IMR-90 (cell line): ENCODE measurements around the gene GJE1. TPM values are rescaled to one million over a fixed set of nuclear protein-coding genes. Genes with fewer than 3 reads are reported as not detected.

Source experiments
- ATAC-seq: fragments of 200-7000 bp; cut with Tn5 transposase; 2 replicates; pipeline ENCODE4 v1.9.1; 2020; ENCODE audit warnings: low read depth, mild to moderate bottlenecking, moderate library complexity
- BruUV-seq: library from RNA; stranded (reverse); fragments of 400-500 nt; replicated peaks from 2 replicates; lab custom pipeline; 2021; lab: Mats Ljungman, UMichigan
- CTCF ChIA-PET: fragments of 300-600 bp; formaldehyde crosslinking; extraction: SDS; loops from one replicate; lab custom pipeline; 2021; ENCODE audit warnings: antibody characterized with exemption; lab: Yijun Ruan, JAX
- POLR2A ChIA-PET: fragments of 300-600 bp; sonication (Branson Sonifier 250); formaldehyde crosslinking; loops from one replicate; lab custom pipeline; 2022; ENCODE audit warnings: antibody characterized with exemption; ENCODE audit not compliant: unreplicated experiment; lab: Charles Lee
- DNase-seq: peaks from one replicate; pipeline ENCODE4 v3.0.0; 2013
- H2AFZ ChIP-seq: replicated peaks from 2 replicates; pipeline ENCODE3; 2013; ENCODE audit warnings: low read length, mild to moderate bottlenecking; ENCODE audit not compliant: poor library complexity
- H2AK5ac ChIP-seq: 2 replicates; pipeline ENCODE4 v1.6.1; 2013; ENCODE audit warnings: low read depth, low read length, inconsistent platforms
- H2AK9ac ChIP-seq: replicated peaks from 2 replicates; pipeline ENCODE3; 2013; ENCODE audit warnings: mild to moderate bottlenecking, low read depth, low read length, moderate library complexity; ENCODE audit not compliant: poor library complexity
- H2BK120ac ChIP-seq: 2 replicates; pipeline ENCODE4 v1.6.1; 2013; ENCODE audit warnings: low read depth, low read length, inconsistent platforms
- H2BK15ac ChIP-seq: 3 replicates; pipeline ENCODE4 v1.6.1; 2013; ENCODE audit warnings: low read depth, low read length, inconsistent platforms
- H2BK20ac ChIP-seq: 2 replicates; pipeline ENCODE4 v1.6.1; 2013; ENCODE audit warnings: low read depth, mild to moderate bottlenecking, inconsistent platforms, low read length, moderate library complexity
- H2BK5ac ChIP-seq: 2 replicates; pipeline ENCODE4 v1.6.1; 2013; ENCODE audit warnings: mild to moderate bottlenecking, low read depth, low read length, inconsistent platforms; ENCODE audit not compliant: poor library complexity, severe bottlenecking
- H3K14ac ChIP-seq: replicated peaks from 2 replicates; pipeline ENCODE4 v1.6.1; 2013; ENCODE audit warnings: low read depth, low read length, inconsistent platforms
- H3K18ac ChIP-seq: 2 replicates; pipeline ENCODE4 v1.6.1; 2013; ENCODE audit warnings: low read depth, low read length, control low read depth
- H3K23ac ChIP-seq: 2 replicates; pipeline ENCODE4 v1.6.1; 2013; ENCODE audit warnings: low read depth, low read length, inconsistent platforms
- H3K27ac ChIP-seq: 2 replicates; pipeline ENCODE4 v1.5.1; 2013; ENCODE audit warnings: mild to moderate bottlenecking, control low read depth, low read length; ENCODE audit not compliant: insufficient read depth
- H3K27me3 ChIP-seq: 2 replicates; pipeline ENCODE4 v1.6.1; 2013; ENCODE audit warnings: low read length; ENCODE audit not compliant: control insufficient read depth, insufficient read depth
- H3K36me3 ChIP-seq: 2 replicates; pipeline ENCODE4 v1.6.1; 2013; ENCODE audit warnings: low read length, mixed read lengths; ENCODE audit not compliant: control insufficient read depth, insufficient read depth
- H3K4ac ChIP-seq: 2 replicates; pipeline ENCODE4 v1.6.1; 2013; ENCODE audit warnings: low read depth, low read length, inconsistent platforms
- H3K4me1 ChIP-seq: 2 replicates; pipeline ENCODE4 v1.6.1; 2013; ENCODE audit warnings: low read length, mixed read lengths; ENCODE audit not compliant: control insufficient read depth, insufficient read depth
- H3K4me2 ChIP-seq: 2 replicates; pipeline ENCODE4 v1.6.1; 2013; ENCODE audit warnings: low read depth, mild to moderate bottlenecking, control low read depth, low read length, moderate library complexity
- H3K4me3 ChIP-seq: 2 replicates; pipeline ENCODE4 v1.5.1; 2013; ENCODE audit warnings: low read depth, mild to moderate bottlenecking, control low read depth, low read length, moderate library complexity; ENCODE audit not compliant: insufficient read depth
- H3K56ac ChIP-seq: 2 replicates; pipeline ENCODE4 v1.6.1; 2013; ENCODE audit warnings: low read length, inconsistent platforms; ENCODE audit not compliant: insufficient read depth; ENCODE audit errors: extremely low read depth
- H3K79me1 ChIP-seq, 2 experiments: 2 replicates each; pipeline ENCODE4 v1.6.1; 2013; ENCODE audit warnings: low read length in 2 of 2, inconsistent platforms in 1 of 2, low read depth in 1 of 2
- H3K9ac ChIP-seq: 2 replicates; pipeline ENCODE4 v1.6.1; 2013; ENCODE audit warnings: low read depth, low read length, control low read depth
- H3K9me1 ChIP-seq: 2 replicates; pipeline ENCODE4 v1.6.1; 2013; ENCODE audit warnings: low read length, inconsistent platforms; ENCODE audit not compliant: insufficient read depth
- H3K9me3 ChIP-seq: 2 replicates; pipeline ENCODE4 v1.6.1; 2013; ENCODE audit warnings: low read length; ENCODE audit not compliant: control insufficient read depth, insufficient read depth
- H4K20me1 ChIP-seq: 2 replicates; pipeline ENCODE4 v1.6.1; 2013; ENCODE audit warnings: low read length, inconsistent platforms; ENCODE audit not compliant: insufficient read depth
- H4K5ac ChIP-seq: 2 replicates; pipeline ENCODE4 v1.6.1; 2013; ENCODE audit warnings: mild to moderate bottlenecking, low read depth, low read length, control low read depth
- H4K8ac ChIP-seq, 2 experiments: 2 replicates each; pipeline ENCODE4 v1.6.1; 2013; ENCODE audit warnings: low read depth in 2 of 2, low read length in 2 of 2, control low read depth in 1 of 2, inconsistent platforms in 1 of 2
- H4K91ac ChIP-seq: 2 replicates; pipeline ENCODE4 v1.6.1; 2013; ENCODE audit warnings: low read depth, low read length, inconsistent platforms; ENCODE audit not compliant: insufficient read depth
- BHLHE40 ChIP-seq: fragments of 150-350 bp; IDR thresholded peaks from 2 replicates; pipeline ENCODE4 v1.6.1; 2016; ENCODE audit warnings: mild to moderate bottlenecking, low read depth, low read length
- CEBPB ChIP-seq: IDR thresholded peaks from 2 replicates; pipeline ENCODE4 v1.6.1; 2012; ENCODE audit warnings: low read depth, low read length, improper control_type of control experiment
- CHD1 ChIP-seq: IDR thresholded peaks from 2 replicates; pipeline ENCODE4 v1.6.1; 2012; ENCODE audit warnings: low read depth, low read length, improper control_type of control experiment
- FOS ChIP-seq: fragments of 150-350 bp; IDR thresholded peaks from 2 replicates; pipeline ENCODE4 v1.6.1; 2016; ENCODE audit warnings: low read depth, low read length
- MAZ ChIP-seq: IDR thresholded peaks from 2 replicates; pipeline ENCODE4 v1.6.1; 2012; ENCODE audit warnings: low read depth, mild to moderate bottlenecking, low read length, improper control_type of control experiment, moderate library complexity, borderline replicate concordance
- MXI1 ChIP-seq: IDR thresholded peaks from 2 replicates; pipeline ENCODE4 v1.6.1; 2012; ENCODE audit warnings: low read depth, mild to moderate bottlenecking, low read length, moderate library complexity, borderline replicate concordance
- NFE2L2 ChIP-seq: fragments of 150-350 bp; IDR thresholded peaks from 2 replicates; pipeline ENCODE4 v1.6.1; 2016; ENCODE audit warnings: low read depth, mild to moderate bottlenecking, low read length
- POLR2A ChIP-seq: IDR thresholded peaks from 2 replicates; pipeline ENCODE4 v1.6.1; 2012; ENCODE audit warnings: mild to moderate bottlenecking, low read depth, low read length
- RAD21 ChIP-seq: IDR thresholded peaks from 2 replicates; pipeline ENCODE4 v1.6.1; 2012; ENCODE audit warnings: low read length, improper control_type of control experiment
- RCOR1 ChIP-seq: IDR thresholded peaks from 2 replicates; pipeline ENCODE4 v1.6.1; 2012; ENCODE audit warnings: mild to moderate bottlenecking, low read length, improper control_type of control experiment; ENCODE audit not compliant: insufficient replicate concordance
- RFX5 ChIP-seq: IDR thresholded peaks from 2 replicates; pipeline ENCODE4 v1.8.0; 2012; ENCODE audit warnings: low read depth, mild to moderate bottlenecking, low read length, moderate library complexity
- SMC3 ChIP-seq: fragments of 150-350 bp; IDR thresholded peaks from 2 replicates; pipeline ENCODE4 v1.6.1; 2016; ENCODE audit warnings: low read depth, mild to moderate bottlenecking, antibody characterized with exemption, low read length, moderate library complexity
- WGBS, 2 experiments: methylation state at CpG; one replicate each; pipeline versions ENCODE4 v1.1.5 to v1.1.7; 2013; ENCODE audit warnings: missing lambda C conversion rate in 2 of 2; ENCODE audit not compliant: insufficient read length in 1 of 2; ENCODE audit errors: extremely low coverage in 2 of 2; 5-methylcytosine and 5-hydroxymethylcytosine counted together
- dilution Hi-C: fragments of 300-500 bp; cut with HindIII; formaldehyde crosslinking; loops from one replicate; pipeline ENCODE4 v1.14.3; 2018; ENCODE audit warnings: low sequenced_read_pairs; ENCODE audit not compliant: unreplicated experiment
- in situ Hi-C: fragments of 300-500 bp; cut with MboI; formaldehyde crosslinking; loops from 3 replicates; pipeline ENCODE4 v1.14.3; 2019; ENCODE audit warnings: low sequenced_read_pairs, inconsistent platforms, mixed read lengths
- intact Hi-C: fragments of 100-400 bp; cut with micrococcal nuclease; formaldehyde crosslinking; loops from 2 replicates; pipeline ENCODE4 v1.10.0; 2022
- polyA plus RNA-seq, 3 experiments: library from polyadenylated mRNA; depleted of rRNA; stranded (reverse); fragments of >200 nt; gene quantifications; 2 replicates each; pipeline ENCODE4 v1.2.3, GENCODE V29; 2012; ENCODE audit warnings: low replicate concordance in 1 of 3
- total RNA-seq: library from RNA; depleted of rRNA; stranded (reverse); fragments of >200 nt; gene quantifications from 2 replicates; pipeline ENCODE4 v1.2.3, GENCODE V29; 2012
- TF ChIP-seq, protein P1 (sequence below): conservative IDR thresholded peaks from 2 replicates; pipeline ENCODE4 v1.5.1; 2012; ENCODE audit warnings: mild to moderate bottlenecking, low read depth, low read length, improper control_type of control experiment
- TF ChIP-seq, protein P2 (sequence below): fragments of 150-350 bp; IDR thresholded peaks from 2 replicates; pipeline ENCODE4 v1.6.1; 2017; ENCODE audit warnings: mild to moderate bottlenecking, antibody characterized with exemption, low read length, low read depth
- TF ChIP-seq, protein P3 (sequence below): fragments of 150-350 bp; IDR thresholded peaks from 2 replicates; pipeline ENCODE4 v1.6.1; 2016; ENCODE audit warnings: low read depth, mild to moderate bottlenecking, low read length, moderate library complexity, borderline replicate concordance

GJE1 gene
- total and polyA plus RNA-seq, 2 of the 4 experiments (the other 2 are of a cell fraction): not detected

DNA sequence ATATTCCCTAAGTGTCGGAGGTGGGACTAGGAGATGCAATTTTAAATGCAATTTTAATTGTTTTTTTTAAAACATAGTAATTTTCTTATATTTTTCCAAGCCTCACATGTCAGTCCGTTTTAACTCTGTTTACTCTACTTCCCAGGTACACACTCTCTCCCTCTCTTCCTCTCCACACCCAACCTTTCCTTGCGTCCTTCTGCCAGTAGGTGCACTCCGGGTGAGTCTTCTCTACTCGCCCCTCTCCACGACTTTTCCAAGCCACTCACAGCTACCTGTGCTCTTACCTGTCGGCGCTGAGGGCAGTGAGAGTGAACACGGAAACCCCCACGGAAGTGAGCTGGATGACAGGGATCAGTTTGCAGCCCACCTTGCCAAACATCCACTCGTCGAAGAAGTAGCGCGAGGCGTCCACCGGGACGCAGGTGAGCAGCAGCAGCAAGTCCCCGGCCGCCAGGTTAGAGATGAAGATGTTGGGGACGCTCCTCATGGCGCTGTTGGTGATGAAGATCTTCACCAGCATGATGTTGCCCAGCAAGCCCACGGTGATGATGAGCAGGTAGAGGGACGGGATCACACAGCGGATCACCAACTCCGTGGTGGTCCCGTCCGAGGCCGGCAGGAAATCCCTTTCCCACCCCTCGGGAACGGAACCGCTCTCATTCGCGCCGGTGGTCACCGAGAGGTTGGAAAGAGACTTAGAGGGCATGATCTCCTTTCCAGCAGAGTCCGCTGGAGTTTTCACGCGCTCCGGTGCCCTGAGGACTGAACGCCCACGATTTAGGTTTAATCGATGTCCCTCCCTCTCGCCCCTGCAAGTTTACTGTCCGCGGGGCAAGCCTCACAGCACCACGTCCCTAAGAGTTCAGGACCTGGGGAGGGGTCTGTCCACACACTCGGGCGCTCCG, 44.5 kb upstream of the GJE1 start:
- H2BK120ac ChIP-seq: no peak overlapping the region
- ATAC-seq (no peak), DNase-seq (no peak)
- no peak overlapping the region for H3K4ac ChIP-seq
- H2AFZ ChIP-seq: peak overlapping the region; percentile 43
- H3K27me3 ChIP-seq: peaks cover 11% of the 10 kb centered on the region
- H3K4me1 ChIP-seq: no peaks in the 10 kb centered on the region
- no peak overlapping the region for H2AK9ac ChIP-seq
- H4K8ac ChIP-seq: no peak overlapping the region
- no peaks in the 10 kb centered on the region for H3K9me3 ChIP-seq
- H2BK20ac ChIP-seq: no peak overlapping the region
- no peak overlapping the region for H3K9ac ChIP-seq
- no peaks in the 10 kb centered on the region for H3K79me1 ChIP-seq
- H2AK5ac ChIP-seq: no peak overlapping the region
- ChIA-PET POLR2A (no interaction called here), CTCF (no interaction called here)
- no peak overlapping the region for H3K14ac ChIP-seq
- H3K36me3 ChIP-seq: no peaks in the 10 kb centered on the region
- 0% methylated on average over 2 of the region's 49 CpGs; no CpG with 5 or more reads in 1 of the 2 experiments for WGBS, 2 experiments
- no peaks in the 10 kb centered on the region for H4K20me1 ChIP-seq
- no peak overlapping the region for H3K27ac ChIP-seq
- no peak overlapping the region for H3K18ac ChIP-seq
- no peak overlapping the region for H2BK15ac ChIP-seq
- no peaks in the 10 kb centered on the region for H3K9me1 ChIP-seq
- no peak overlapping the region for H3K56ac ChIP-seq
- no peak overlapping the region for H3K4me3 ChIP-seq
- intact Hi-C loops: no loop called here
- no TSS peak for BruUV-seq
- in situ Hi-C loops: no loop called here
- H2BK5ac ChIP-seq: no peak overlapping the region
- H3K23ac ChIP-seq: no peak overlapping the region
- H4K91ac ChIP-seq: no peak overlapping the region
- H3K4me2 ChIP-seq: no peak overlapping the region; the same call in 1 of the 2 replicates
- dilution Hi-C loops: no loop called here
- no peak overlapping the region for H4K5ac ChIP-seq
- TF ChIP-seq MAZ: no peak
- no peak for TF ChIP-seq RFX5
- no peak for TF ChIP-seq POLR2A
- TF ChIP-seq MXI1: no peak
- no peak for TF ChIP-seq FOS
- TF ChIP-seq, protein P1, sequence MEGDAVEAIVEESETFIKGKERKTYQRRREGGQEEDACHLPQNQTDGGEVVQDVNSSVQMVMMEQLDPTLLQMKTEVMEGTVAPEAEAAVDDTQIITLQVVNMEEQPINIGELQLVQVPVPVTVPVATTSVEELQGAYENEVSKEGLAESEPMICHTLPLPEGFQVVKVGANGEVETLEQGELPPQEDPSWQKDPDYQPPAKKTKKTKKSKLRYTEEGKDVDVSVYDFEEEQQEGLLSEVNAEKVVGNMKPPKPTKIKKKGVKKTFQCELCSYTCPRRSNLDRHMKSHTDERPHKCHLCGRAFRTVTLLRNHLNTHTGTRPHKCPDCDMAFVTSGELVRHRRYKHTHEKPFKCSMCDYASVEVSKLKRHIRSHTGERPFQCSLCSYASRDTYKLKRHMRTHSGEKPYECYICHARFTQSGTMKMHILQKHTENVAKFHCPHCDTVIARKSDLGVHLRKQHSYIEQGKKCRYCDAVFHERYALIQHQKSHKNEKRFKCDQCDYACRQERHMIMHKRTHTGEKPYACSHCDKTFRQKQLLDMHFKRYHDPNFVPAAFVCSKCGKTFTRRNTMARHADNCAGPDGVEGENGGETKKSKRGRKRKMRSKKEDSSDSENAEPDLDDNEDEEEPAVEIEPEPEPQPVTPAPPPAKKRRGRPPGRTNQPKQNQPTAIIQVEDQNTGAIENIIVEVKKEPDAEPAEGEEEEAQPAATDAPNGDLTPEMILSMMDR: no peak
- no peak for TF ChIP-seq CHD1
- TF ChIP-seq, protein P2, sequence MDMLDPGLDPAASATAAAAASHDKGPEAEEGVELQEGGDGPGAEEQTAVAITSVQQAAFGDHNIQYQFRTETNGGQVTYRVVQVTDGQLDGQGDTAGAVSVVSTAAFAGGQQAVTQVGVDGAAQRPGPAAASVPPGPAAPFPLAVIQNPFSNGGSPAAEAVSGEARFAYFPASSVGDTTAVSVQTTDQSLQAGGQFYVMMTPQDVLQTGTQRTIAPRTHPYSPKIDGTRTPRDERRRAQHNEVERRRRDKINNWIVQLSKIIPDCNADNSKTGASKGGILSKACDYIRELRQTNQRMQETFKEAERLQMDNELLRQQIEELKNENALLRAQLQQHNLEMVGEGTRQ: no peak
- no peak for TF ChIP-seq SMC3
- TF ChIP-seq, protein P3, sequence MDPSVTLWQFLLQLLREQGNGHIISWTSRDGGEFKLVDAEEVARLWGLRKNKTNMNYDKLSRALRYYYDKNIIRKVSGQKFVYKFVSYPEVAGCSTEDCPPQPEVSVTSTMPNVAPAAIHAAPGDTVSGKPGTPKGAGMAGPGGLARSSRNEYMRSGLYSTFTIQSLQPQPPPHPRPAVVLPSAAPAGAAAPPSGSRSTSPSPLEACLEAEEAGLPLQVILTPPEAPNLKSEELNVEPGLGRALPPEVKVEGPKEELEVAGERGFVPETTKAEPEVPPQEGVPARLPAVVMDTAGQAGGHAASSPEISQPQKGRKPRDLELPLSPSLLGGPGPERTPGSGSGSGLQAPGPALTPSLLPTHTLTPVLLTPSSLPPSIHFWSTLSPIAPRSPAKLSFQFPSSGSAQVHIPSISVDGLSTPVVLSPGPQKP: no peak
- TF ChIP-seq RCOR1: no peak
- no peak for TF ChIP-seq CEBPB
- TF ChIP-seq RAD21: no peak
- TF ChIP-seq BHLHE40: no peak
- TF ChIP-seq NFE2L2: no peak
